Large intestine (tissue), 3 donors: ENCODE data around the gene CERT1. TPM values are rescaled to one million over a fixed set of nuclear protein-coding genes. Genes with fewer than 3 reads are reported as not detected.

Experiments used
- DNase-seq, 2 donors: peaks; one replicate each; pipeline versions ENCODE4 v3.0.0 to v3.0.0-alpha.2; 2013
- H3K27ac ChIP-seq: one replicate; pipeline ENCODE4 v1.5.1; 2013; ENCODE audit warnings: low read length
- H3K27me3 ChIP-seq: 2 replicates; pipeline ENCODE4 v1.6.1; 2013; ENCODE audit warnings: low read length; ENCODE audit not compliant: control insufficient read depth, insufficient read depth
- H3K36me3 ChIP-seq: 2 replicates; pipeline ENCODE4 v1.6.1; 2013; ENCODE audit warnings: low read length; ENCODE audit not compliant: control insufficient read depth, insufficient read depth
- H3K4me1 ChIP-seq: one replicate; pipeline ENCODE4 v1.6.1; 2013; ENCODE audit warnings: low read length; ENCODE audit not compliant: control insufficient read depth, insufficient read depth
- H3K4me3 ChIP-seq: one replicate; pipeline ENCODE4 v1.5.1; 2013; ENCODE audit warnings: low read length
- H3K9me3 ChIP-seq: one replicate; pipeline ENCODE4 v1.6.1; 2013; ENCODE audit warnings: mild to moderate bottlenecking, low read depth, low read length, moderate library complexity; ENCODE audit not compliant: control insufficient read depth
- WGBS: methylation state at CpG from one replicate; pipeline ENCODE4 v1.1.5; 2013; ENCODE audit warnings: low lambda C conversion rate; ENCODE audit not compliant: insufficient coverage; 5-methylcytosine and 5-hydroxymethylcytosine counted together
- polyA plus RNA-seq: library from polyadenylated mRNA; unstranded; fragments of 120-200 nt; gene quantifications from one replicate; pipeline ENCODE4 v1.2.1, GENCODE V29; 2013

CERT1 gene
- polyA plus RNA-seq, 1 donor, result 50.3 TPM

- no peak overlapping the region for H3K4me3 ChIP-seq
- H3K4me1 ChIP-seq, result no peaks in the 10 kb centered on the region
- no peak overlapping the region for H3K27ac ChIP-seq
- no peaks in the 10 kb centered on the region for H3K9me3 ChIP-seq
- H3K36me3 ChIP-seq, result no peaks in the 10 kb centered on the region
- H3K27me3 ChIP-seq, result no peaks in the 10 kb centered on the region
- DNase-seq, result no peak
- 67% methylated on average over 2 of the region's 7 CpGs for WGBS
Measured at GRCh38 chr5:75330404-75330803, 181.0 kb downstream of the CERT1 start.

Other genes starting within 250 kb of the CERT1 start
- 60.2 TPM for gene HMGCR, start 174.4 kb downstream of the CERT1 start, polyA plus RNA-seq
- 18.9 TPM for gene POLK, start 262 bp upstream of the CERT1 start, polyA plus RNA-seq
- 18.1 TPM for gene ANKDD1B, start 99.8 kb upstream of the CERT1 start, polyA plus RNA-seq
- 10.5 TPM for gene POC5, start 205.8 kb upstream of the CERT1 start, polyA plus RNA-seq